GM18499 (cell line): ENCODE data around the gene MRPL20.
"Not testable (repeated sequence)": the region's sequence is repeated elsewhere in the genome, so short reads cannot be mapped to it uniquely, and the experiment has no call there.

Source experiments
- ATAC-seq: cut with Tn5 transposase; IDR thresholded peaks from one replicate; pipeline ENCODE4 v1.9.1; 2021; ENCODE audit warnings: moderate number of reproducible peaks; ENCODE audit not compliant: insufficient read depth, unreplicated experiment

MRPL20 gene

GRCh38 chr1:1437904-1438376 lies 30.8 kb upstream of the MRPL20 start:
- ATAC-seq, result no peak

GRCh38 chr1:1437033-1437903 lies 30.2 kb upstream of the MRPL20 start:
- no peak for ATAC-seq

- ATAC-seq, result no peak
Measured at GRCh38 chr1:1436630-1437032, 29.5 kb upstream of the MRPL20 start.

- no peak for ATAC-seq
Measured at GRCh38 chr1:1435911-1436629, 29.0 kb upstream of the MRPL20 start.

- ATAC-seq, result no peak
Measured at GRCh38 chr1:1435106-1435903, 28.2 kb upstream of the MRPL20 start, which contains the start of gene VWA1. VWA1 (plus strand) TSS chr1:1435690; CDS start chr1:1435749, 59 bp downstream.

- ATAC-seq, result no peak
Measured at GRCh38 chr1:1434824-1435105, 27.7 kb upstream of the MRPL20 start.

- ATAC-seq, result no peak
Measured at GRCh38 chr1:1434131-1434823, 27.2 kb upstream of the MRPL20 start.

- ATAC-seq, result no peak
Measured at GRCh38 chr1:1433804-1434130, 26.7 kb upstream of the MRPL20 start.

- ATAC-seq, result no peak
Measured at GRCh38 chr1:1432951-1433803, 26.1 kb upstream of the MRPL20 start.

- no peak for ATAC-seq
Measured at GRCh38 chr1:1432274-1432950, 25.3 kb upstream of the MRPL20 start.

GRCh38 chr1:1431845-1432273 lies 24.8 kb upstream of the MRPL20 start:
- ATAC-seq, result no peak

GRCh38 chr1:1430992-1431844 lies 24.1 kb upstream of the MRPL20 start:
- no peak for ATAC-seq

- ATAC-seq, result no peak
Measured at GRCh38 chr1:1430114-1430982, 23.3 kb upstream of the MRPL20 start.

- ATAC-seq, result no peak
Measured at GRCh38 chr1:1429671-1430073, 22.6 kb upstream of the MRPL20 start.

- not testable (repeated sequence) for ATAC-seq
Measured at GRCh38 chr1:1428967-1429366, 21.9 kb upstream of the MRPL20 start.

GRCh38 chr1:1428174-1428573 lies 21.1 kb upstream of the MRPL20 start:
- ATAC-seq, result no peak

- no peak for ATAC-seq
Measured at GRCh38 chr1:1427820-1428148, 20.7 kb upstream of the MRPL20 start.
